DND-41 (cell line): ENCODE results near the gene REG3G.

Experiments
- CTCF ChIP-seq: IDR thresholded peaks from 2 replicates; pipeline ENCODE4 v1.5.1; 2012; ENCODE audit warnings: borderline replicate concordance, low read length, moderate library complexity, mild to moderate bottlenecking; ENCODE audit not compliant: poor library complexity, severe bottlenecking; ENCODE audit errors: extremely low read depth
- EZH2 ChIP-seq: IDR thresholded peaks from 3 replicates; pipeline ENCODE4 v1.6.1; 2012; ENCODE audit warnings: borderline replicate concordance, low read depth, mild to moderate bottlenecking, moderate library complexity, low read length, inconsistent platforms; ENCODE audit not compliant: severe bottlenecking

DNA sequence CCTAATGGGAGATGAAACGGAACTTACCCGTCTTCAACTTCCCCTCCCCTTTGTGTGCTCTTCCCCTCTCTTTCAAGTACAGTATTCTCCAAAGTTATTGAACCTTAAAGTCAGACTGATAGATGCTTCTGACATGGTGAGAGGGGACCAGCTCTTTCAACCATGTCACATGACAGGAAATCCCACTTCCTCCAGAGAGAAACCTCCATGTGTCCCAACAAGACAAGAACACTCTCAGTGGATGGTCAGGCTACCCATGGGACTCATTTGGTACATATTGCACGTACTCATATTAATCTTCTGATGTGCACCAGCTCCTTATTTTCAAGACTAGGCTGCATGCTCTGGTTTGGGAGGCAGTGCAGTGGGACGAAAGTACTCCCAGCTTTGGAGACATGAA is 44.6 kb upstream of the REG3G start:
- TF ChIP-seq EZH2 = no peak
- TF ChIP-seq CTCF = no peak
